HL-60 (cell line): ENCODE measurements around the gene LRRC19.

ENCODE experiments used
- GABPA ChIP-seq: IDR thresholded peaks from 2 replicates; pipeline ENCODE4 v1.6.1; 2012; ENCODE audit warnings: low read depth
- POLR2AphosphoS5 ChIP-seq: IDR thresholded peaks from 2 replicates; pipeline ENCODE4 v1.6.1; 2012; ENCODE audit warnings: low read depth
- SPI1 ChIP-seq: IDR thresholded peaks from 2 replicates; pipeline ENCODE4 v1.6.1; 2012; ENCODE audit warnings: low read depth, mild to moderate bottlenecking, borderline replicate concordance
- TF ChIP-seq, protein P1 (sequence below): IDR thresholded peaks from one replicate; pipeline ENCODE4 v1.5.1; 2011; ENCODE audit warnings: low read length, control low read depth, inconsistent platforms; ENCODE audit not compliant: insufficient read depth

DNA sequence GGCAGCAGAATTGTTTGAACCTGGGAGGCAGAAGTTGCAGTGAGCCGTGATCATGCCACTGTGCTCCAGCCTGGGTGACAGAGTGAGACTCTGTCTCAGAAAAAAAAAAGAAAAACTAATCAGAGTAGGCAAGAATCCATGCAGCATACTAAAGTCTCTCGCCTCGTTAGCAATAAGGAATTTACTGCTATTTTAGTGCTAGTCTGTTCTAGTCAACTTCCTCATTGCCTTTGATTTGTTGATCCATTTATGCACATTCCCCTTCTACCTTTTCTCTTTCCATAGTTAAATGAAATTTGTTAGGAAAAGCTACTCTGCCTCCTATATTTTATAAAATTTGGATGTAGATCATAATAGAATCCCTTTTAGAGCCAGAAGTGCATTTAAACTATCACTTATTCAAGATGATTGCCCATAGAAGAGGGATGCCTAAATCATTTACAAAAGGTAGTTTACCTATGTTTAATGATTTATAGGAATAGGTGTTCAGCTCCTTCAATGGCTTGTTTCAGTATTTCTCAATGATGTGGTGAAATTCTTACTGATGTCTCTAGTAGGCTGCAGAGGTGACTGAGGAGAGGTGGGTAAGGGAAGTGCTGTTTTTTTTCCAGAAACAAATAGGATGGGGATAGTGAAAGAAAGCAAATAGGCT lies 1.9 kb downstream of the LRRC19 start:
- TF ChIP-seq, protein P1, sequence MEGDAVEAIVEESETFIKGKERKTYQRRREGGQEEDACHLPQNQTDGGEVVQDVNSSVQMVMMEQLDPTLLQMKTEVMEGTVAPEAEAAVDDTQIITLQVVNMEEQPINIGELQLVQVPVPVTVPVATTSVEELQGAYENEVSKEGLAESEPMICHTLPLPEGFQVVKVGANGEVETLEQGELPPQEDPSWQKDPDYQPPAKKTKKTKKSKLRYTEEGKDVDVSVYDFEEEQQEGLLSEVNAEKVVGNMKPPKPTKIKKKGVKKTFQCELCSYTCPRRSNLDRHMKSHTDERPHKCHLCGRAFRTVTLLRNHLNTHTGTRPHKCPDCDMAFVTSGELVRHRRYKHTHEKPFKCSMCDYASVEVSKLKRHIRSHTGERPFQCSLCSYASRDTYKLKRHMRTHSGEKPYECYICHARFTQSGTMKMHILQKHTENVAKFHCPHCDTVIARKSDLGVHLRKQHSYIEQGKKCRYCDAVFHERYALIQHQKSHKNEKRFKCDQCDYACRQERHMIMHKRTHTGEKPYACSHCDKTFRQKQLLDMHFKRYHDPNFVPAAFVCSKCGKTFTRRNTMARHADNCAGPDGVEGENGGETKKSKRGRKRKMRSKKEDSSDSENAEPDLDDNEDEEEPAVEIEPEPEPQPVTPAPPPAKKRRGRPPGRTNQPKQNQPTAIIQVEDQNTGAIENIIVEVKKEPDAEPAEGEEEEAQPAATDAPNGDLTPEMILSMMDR: no peak
- TF ChIP-seq SPI1 (no peak), GABPA (no peak), POLR2AphosphoS5 (no peak)
